Progenitor cell of endocrine pancreas (in vitro differentiated cells): ENCODE data around the gene ZNF727. TPM values are rescaled to one million over a fixed set of nuclear protein-coding genes. Genes with fewer than 3 reads are reported as not detected.
"Not testable (repeated sequence)": the region's sequence is repeated elsewhere in the genome, so short reads cannot be mapped to it uniquely, and the experiment has no call there.

Source experiments
- DNase-seq: peaks from one replicate; pipeline ENCODE4 v3.0.0; 2021; ENCODE audit warnings: low spot score; ENCODE audit not compliant: unreplicated experiment
- H3K27ac Mint-ChIP-seq: 2 replicates; pipeline ENCODE4 v1.8.0; 2021; ENCODE audit warnings: mild to moderate bottlenecking, moderate library complexity, mixed read lengths
- H3K27me3 Mint-ChIP-seq: 2 replicates; pipeline ENCODE4 v1.8.0; 2021; ENCODE audit warnings: mixed read lengths
- H3K36me3 Mint-ChIP-seq: 2 replicates; pipeline ENCODE4 v1.8.0; 2022; ENCODE audit warnings: mixed read lengths; ENCODE audit not compliant: insufficient read depth
- H3K4me1 Mint-ChIP-seq: 2 replicates; pipeline ENCODE4 v1.8.0; 2021; ENCODE audit warnings: low read depth, mixed read lengths
- H3K4me3 Mint-ChIP-seq: 2 replicates; pipeline ENCODE4 v1.8.0; 2021; ENCODE audit warnings: low read depth, mild to moderate bottlenecking, moderate library complexity, mixed read lengths
- H3K9me3 Mint-ChIP-seq: 2 replicates; pipeline ENCODE4 v1.8.0; 2021; ENCODE audit warnings: low read depth, mixed read lengths
- total RNA-seq: library from RNA; stranded (reverse); gene quantifications from 2 replicates; pipeline ENCODE4 v1.2.1, GENCODE V29; 2021
- TF ChIP-seq, protein P1 (sequence below): fragments of 200-600 bp; sonication (generic); IDR thresholded peaks from one replicate; pipeline ENCODE4 v1.5.0; 2021; ENCODE audit warnings: antibody characterized with exemption, mild to moderate bottlenecking; ENCODE audit not compliant: unreplicated experiment

The ZNF727 gene
- total RNA-seq, 1 donor from 2014 or later = not detected

DNA sequence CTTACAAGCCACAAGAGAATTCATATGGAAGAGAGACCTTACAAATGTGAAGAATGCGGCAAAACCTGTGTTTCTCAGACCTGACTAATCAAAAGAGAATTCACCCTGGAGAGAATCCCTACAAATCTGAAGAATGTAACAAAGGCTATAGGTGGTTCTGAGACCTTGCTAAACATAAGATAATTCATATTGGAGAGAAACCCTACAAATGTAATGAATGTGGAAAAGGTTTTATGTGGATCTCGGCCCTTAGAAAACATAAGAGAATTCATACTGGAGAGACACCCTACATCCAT is 33.4 kb downstream of the ZNF727 start:
- peaks cover 3% of the 10 kb centered on the region for H3K36me3 Mint-ChIP-seq
- no peak overlapping the region for H3K4me3 Mint-ChIP-seq
- H3K27me3 Mint-ChIP-seq = no peaks in the 10 kb centered on the region
- TF ChIP-seq, protein P1, sequence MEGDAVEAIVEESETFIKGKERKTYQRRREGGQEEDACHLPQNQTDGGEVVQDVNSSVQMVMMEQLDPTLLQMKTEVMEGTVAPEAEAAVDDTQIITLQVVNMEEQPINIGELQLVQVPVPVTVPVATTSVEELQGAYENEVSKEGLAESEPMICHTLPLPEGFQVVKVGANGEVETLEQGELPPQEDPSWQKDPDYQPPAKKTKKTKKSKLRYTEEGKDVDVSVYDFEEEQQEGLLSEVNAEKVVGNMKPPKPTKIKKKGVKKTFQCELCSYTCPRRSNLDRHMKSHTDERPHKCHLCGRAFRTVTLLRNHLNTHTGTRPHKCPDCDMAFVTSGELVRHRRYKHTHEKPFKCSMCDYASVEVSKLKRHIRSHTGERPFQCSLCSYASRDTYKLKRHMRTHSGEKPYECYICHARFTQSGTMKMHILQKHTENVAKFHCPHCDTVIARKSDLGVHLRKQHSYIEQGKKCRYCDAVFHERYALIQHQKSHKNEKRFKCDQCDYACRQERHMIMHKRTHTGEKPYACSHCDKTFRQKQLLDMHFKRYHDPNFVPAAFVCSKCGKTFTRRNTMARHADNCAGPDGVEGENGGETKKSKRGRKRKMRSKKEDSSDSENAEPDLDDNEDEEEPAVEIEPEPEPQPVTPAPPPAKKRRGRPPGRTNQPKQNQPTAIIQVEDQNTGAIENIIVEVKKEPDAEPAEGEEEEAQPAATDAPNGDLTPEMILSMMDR = no peak
- DNase-seq = no peak
- H3K4me1 Mint-ChIP-seq = no peaks in the 10 kb centered on the region
- peaks cover 61% of the 10 kb centered on the region for H3K9me3 Mint-ChIP-seq
- no peak overlapping the region for H3K27ac Mint-ChIP-seq

DNA sequence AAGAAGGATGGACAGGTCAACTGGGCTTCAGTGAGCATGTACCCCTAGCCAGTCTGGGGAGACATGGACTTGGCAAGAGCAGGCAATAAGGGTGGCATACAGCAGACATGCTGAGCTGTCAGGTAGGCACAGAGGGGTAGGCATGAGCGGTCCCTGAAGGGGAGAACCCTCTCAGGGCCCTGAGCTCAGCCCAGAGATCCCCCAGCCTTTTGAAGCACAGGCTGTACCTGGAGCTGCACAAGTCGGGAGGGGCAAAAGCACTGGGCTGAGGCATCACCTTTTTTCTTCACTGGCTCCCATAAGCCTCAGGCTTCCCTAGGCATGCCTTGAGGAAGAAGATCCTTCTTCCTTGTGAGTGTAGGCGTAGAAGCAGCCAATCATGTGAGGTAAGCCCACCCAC is 42.3 kb downstream of the ZNF727 start:
- Mint-ChIP-seq H3K27me3 (no peaks in the 10 kb centered on the region), H3K4me3 (no peak overlapping the region), H3K27ac (no peak overlapping the region), H3K4me1 (no peaks in the 10 kb centered on the region), H3K36me3 (peaks cover 5% of the 10 kb centered on the region), H3K9me3 (peaks cover 31% of the 10 kb centered on the region)
- DNase-seq = no peak
- TF ChIP-seq, protein P1 = no peak

DNA sequence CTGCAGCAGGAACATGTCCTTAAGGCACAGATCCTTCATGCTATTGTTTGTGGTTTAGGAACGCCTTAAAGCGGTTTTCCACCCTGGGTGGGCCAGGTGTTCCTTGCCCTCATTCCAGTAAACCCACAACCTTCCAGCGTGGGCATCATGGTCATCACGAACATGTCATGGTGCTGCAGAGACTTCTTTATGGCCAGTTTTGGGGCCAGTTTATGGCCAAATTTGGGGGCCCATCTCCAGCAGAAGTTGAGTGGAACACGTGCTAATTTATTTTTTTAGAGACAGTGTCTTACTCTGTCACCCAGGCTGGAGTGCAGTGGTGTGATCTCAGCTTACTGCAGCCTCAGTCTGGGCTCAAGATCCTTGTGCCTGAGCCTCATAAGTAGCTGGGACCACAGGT is 43.6 kb downstream of the ZNF727 start:
- not testable (repeated sequence) for H3K27me3 Mint-ChIP-seq, H3K4me3 Mint-ChIP-seq, H3K27ac Mint-ChIP-seq, H3K4me1 Mint-ChIP-seq, H3K36me3 Mint-ChIP-seq, DNase-seq
- H3K9me3 Mint-ChIP-seq = peaks cover 30% of the 10 kb centered on the region

Other genes with a start within 250 kb of the ZNF727 start
- gene ZNF722, start 46.6 kb upstream of the ZNF727 start, total RNA-seq = not detected in 2 replicates
- gene ZNF735, start 161.8 kb downstream of the ZNF727 start, total RNA-seq = not detected in 2 replicates
- gene ZNF679, start 183.0 kb downstream of the ZNF727 start, total RNA-seq = not detected in 2 replicates